HG03565 (cell line): Measurements from ENCODE around the gene SMARCE1.

Source experiments
- ATAC-seq: cut with Tn5 transposase; IDR thresholded peaks from one replicate; pipeline ENCODE4 v1.9.1; 2021; ENCODE audit warnings: mild to moderate bottlenecking, moderate library complexity; ENCODE audit not compliant: unreplicated experiment

Gene SMARCE1

DNA sequence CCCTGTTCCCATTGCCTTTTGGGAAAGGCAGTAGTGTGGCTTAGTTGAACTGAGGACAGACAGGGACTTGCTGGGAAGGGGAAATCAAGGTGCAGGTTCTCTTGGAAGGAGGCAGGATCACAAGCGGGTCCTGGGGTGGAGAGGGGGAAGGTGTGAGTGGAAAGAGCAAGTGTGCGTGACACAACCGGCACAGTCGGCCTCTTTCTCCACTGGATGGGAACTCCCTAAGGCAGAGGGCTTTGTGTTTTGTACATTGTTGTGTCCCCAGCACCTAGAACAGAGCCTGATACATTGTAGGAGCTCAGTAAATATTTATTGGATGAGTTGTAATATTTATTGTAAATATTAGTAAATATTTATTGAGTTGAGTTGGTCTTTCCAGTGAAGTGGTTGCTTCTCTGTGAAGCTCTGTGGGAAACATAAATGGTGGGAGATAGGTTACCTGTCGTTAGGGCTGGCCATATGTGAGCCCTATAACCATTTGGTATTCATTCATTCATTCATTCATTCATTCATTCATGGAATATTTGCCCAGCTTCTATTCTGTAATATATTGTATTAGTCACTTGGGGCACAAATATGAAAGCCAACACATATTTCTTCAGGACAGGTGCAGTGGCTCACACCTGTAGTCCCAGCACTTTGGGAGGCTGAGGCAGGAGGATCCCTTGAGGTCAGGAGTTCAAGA, 34.0 kb downstream of the SMARCE1 start:
- ATAC-seq, result no peak

DNA sequence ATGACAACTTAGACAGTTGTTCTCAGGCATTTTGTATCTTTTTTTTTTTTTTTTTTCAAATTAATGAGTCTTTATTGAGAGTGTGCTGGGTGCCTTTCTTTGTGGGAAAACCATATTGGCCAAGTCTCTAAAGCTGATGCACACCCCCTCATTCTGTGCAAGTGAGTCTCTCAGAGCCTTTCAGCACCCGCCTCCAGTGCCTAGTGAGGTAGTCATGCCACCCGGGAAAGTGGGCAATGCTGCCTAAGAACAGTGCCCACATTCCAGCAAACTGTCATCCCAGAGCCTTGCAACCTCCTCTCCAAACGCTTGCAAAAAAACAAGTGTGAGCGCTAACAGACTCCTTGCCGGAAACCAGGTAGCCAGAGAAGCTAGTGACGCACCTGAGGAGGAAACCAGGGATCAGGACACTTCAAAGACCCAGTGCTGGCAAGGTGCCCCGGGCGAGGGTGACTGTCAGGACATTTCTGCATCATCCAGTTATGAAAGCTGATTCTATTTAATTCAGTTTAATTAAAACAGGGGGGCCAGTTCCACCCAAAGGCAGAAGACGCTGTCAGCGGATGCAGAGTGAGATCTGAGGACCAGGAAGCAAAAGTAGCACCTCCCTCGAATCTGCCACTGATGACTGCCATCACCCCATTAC, 34.9 kb downstream of the SMARCE1 start:
- ATAC-seq, result no peak

DNA sequence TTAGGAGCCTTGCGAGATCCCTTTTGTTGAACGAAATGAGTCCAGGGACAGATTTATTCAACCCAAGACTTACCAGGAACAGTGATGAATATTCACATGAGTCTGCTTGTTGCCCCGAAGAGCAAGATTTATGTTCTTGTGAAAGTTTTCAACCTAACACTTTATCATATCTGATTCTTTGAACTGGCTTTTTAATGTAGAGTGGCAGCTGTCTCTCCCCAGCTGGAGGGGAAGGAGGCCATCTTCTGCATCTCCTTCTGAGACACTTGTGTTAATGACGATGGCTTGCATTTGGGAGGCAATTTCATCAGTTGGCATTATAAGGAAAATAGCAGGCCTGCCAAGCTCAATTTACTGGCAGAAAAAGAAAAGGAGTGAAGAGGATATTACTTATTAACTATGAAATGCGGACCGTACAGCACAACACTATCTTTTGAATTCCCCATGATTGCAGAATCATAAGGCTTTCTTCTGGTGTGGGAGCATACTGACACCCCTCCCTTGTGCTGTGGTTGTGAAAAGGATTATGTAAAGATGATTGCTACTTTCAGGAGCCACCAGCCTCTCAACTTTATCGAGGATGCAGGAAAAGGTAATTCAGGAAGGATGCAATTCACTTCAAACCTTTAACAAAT, 35.7 kb downstream of the SMARCE1 start:
- no peak for ATAC-seq

DNA sequence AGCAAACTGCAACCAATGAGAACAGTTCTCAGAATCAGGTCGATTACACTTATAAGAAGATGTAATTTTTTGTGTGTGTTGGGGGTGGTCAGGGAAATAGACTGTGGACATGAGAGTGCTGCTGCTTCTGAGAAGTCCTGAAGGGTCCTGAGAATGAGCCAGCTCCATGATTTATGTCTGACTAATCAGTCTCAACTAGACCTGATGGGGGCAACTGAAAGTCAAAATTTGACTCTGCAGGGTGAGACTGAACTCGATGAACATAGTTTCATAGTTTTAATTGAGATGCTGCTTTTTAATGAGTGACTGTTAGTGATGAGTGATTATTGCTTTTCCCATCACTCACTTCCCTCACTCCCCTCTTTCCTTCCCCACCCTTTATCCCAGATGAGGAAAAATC, 37.3 kb downstream of the SMARCE1 start:
- no peak for ATAC-seq

DNA sequence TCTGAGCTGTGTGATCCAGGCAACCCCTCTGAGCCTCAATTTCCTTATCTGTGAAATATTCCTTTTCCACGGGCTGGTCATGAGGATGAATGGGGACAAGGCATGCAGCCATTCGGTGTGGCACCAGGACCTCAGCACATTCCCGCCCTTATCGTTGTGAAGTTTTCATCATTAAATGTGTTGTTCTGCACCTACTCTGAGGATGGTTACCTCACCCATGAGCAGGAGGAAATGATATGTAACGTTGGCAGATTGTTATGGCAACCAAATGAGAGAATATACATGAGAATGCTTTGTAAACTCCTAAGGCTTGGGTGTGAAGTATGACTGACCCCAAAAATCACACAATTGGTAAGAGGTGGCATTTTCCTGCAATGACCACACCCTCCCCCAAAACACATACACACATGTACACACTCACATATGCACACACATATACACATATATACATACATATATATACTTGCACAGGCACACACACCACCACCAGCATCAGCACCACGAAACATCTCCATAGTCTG, 39.5 kb downstream of the SMARCE1 start:
- ATAC-seq, result no peak

DNA sequence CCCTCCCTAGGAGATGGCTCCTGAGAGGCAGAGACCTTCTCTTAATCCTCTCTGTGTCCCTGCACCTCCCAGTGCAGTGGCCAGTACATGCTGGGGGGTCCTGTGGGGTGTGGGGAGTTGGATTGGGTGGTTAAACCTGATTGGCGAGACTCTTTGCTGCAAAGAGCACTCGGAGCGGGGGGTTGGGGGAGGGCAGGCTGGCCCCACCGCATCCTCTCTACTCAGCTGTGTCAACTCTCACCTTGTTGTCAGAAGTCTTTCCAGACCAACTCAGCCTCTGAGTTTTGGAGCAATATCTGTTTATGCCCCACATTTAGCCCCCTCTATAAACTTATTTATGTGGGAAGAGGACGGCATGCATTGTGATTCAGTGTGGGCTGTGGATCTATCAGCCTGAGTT, 40.0 kb downstream of the SMARCE1 start:
- no peak for ATAC-seq

DNA sequence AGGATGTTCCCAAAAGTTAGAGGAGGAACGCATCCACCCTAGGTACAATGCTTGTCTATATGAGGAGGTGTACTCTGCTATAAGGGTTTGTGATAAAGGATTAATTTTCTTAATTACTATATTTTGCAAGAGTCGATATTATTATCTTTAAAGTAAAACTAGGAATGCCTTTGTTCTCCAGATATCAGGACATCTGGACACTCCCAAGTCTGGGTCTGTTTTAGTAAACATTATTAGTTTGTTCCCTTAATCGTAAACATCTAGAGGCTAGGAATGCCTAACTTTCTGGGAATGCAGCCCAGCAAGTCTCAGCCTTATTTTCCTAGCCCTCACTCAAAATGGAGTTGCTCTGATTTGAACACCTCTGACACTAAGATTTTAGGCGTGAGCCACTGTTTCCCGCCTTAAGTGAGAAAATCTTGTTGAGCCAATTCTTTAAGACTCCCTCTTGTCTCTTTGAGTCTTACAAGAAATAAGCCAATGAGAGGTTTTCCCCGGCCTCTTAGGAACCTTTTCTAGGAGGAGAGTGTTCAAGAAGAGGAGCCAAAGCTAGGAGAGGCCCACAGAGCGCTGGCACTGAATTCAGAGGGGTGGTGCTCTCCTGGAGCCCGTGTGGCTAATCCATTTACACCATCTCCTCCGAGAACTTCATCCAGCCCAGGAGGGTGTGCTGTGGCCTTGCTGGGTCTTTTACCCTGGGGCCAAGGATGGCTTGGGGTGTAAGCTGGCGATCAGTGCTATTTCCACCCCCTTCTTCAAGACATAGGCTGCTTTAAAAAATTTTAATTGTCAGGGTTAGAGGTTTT, 40.9 kb downstream of the SMARCE1 start:
- no peak for ATAC-seq

DNA sequence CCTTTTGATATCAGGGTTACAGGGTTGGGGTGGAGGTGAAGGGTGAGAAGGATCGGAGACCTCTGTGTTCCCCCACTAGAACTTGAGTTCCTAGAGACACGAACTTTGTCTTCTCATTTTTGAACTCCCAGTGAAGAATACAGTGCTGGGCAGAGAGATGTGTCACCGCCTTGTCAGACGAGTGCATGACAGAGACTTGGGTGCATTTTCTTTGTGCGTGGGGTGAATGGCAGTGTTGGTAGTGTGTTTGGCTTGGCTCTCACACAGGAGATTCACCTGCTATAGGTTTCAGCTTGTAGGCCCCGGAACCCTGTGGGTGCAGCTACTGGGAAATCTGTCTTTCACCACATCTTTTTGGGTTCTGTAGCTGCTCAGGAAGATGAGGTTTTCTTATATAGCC, 42.3 kb downstream of the SMARCE1 start:
- ATAC-seq, result no peak

DNA sequence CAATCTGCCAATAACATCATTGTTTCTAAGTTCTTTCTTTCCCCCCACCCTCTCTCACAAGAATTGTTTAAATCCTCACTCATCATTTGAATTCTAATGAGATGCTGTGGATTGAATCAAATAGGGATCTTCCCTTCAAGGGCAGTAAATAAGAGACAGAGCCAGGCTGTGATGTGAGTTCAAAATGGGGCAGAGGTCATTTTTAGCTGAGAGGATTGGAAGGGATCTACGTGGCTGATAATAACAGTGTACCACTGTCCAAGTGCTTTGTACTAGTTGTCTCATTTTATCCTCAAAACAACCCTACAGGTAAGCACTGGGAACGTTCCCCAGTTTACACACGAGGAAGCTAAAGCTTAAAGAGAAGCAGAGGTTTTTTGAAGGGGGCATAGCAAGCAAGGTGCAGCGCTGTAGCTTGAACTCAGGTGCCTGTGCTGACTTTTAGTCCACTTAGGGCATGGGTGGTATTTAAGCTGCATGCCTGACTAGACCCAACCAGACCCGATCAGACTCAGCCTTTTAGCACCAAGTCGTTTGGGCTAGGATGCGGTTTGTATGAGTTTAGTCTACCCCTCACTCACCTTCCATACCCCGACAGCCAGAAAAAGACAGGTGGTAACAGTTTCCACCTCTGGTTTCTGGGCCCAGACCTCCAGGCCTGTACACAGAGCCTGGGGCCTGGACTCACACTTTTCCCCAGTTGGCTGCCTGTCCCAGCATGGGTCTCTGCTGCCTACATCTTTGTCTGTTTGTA, 43.1 kb downstream of the SMARCE1 start:
- no peak for ATAC-seq

DNA sequence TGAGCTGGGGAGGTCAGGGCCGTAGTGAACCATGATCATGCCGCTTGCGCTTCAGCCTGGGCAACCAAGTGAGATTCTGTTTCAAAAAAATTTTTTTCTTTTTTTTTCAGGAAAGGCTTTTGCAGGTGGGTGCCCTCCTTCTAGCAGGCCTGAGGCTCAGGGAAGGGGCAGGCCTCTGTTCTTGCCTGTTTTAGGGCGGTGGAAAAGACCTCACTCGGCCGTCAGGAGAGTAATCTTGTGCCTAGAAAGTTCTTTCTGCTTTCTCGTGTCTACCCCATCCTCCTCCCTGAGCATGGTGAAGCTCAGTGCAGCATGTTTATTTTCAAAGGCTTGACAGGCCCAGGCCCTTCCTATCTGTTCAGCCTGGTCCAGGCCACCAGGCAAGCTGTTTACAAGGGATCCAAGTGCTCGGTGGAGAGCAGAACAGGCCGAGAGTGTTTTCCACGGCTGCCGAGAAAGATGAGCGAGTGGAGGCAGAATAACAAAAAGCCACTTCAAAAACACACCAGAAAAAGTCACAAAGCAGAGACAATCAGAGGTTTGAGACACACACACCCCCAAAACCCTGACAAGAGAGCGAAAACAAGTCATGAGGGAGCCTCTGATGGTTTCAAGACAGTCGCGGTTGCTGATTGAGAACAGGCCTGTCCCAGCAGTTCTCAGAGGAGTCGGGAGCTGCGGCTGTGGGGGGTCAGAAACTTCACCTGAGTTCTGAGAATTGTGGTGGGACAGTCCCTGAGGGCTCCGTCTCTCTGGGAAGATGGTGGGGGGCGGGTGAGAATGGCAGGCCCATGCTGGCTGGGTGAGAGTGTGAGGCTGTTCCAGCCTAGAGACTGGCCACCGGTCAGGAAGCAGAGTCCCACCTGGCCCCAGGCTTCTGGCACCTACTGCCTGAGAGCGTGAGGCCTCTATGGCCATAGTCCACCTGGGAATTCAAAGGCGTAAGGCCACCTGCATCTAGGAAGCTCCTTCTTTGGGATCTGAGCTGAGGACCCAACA, 44.9 kb downstream of the SMARCE1 start:
- ATAC-seq, result no peak

DNA sequence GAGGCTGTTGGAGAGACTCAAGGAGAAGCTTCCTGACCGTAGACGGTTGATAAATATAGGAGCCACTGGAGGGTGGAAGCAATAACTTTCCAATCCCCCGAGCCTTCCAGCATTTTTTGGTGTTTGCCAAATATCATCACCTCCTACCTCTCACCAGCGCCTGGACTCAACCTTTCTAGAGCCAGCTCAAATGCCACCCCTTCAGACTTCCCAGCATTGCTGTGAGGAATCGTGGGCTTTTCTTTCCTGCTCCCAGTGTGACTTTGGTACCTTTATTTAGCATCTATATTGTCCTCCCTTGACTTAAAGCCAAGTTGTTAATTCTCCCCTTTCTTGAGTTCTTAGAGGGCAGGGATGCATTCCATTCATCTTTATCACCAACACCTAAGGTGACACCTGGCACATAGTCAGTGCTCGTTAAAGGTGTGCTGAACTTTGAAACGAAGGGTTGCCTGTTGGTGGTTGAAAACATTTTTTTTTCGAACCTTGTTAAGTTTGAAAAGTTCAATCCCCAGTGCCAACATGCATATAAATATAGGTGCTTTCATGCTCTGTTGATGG, 47.1 kb downstream of the SMARCE1 start:
- ATAC-seq, result no peak

DNA sequence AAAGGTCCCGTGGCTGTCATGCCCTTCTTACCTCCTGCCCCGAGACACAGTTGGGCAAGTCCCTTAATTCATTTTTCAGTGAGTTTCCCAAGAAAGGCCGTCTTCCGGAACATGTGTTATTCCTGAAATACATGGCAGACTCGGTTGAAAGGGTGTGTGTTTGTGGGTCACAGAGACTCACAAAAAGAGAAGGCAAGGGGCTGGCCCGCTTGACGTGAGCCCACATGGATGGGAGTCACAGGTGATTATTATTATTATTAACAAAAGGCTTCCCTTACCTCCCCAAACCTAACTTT, 48.2 kb downstream of the SMARCE1 start:
- no peak for ATAC-seq

DNA sequence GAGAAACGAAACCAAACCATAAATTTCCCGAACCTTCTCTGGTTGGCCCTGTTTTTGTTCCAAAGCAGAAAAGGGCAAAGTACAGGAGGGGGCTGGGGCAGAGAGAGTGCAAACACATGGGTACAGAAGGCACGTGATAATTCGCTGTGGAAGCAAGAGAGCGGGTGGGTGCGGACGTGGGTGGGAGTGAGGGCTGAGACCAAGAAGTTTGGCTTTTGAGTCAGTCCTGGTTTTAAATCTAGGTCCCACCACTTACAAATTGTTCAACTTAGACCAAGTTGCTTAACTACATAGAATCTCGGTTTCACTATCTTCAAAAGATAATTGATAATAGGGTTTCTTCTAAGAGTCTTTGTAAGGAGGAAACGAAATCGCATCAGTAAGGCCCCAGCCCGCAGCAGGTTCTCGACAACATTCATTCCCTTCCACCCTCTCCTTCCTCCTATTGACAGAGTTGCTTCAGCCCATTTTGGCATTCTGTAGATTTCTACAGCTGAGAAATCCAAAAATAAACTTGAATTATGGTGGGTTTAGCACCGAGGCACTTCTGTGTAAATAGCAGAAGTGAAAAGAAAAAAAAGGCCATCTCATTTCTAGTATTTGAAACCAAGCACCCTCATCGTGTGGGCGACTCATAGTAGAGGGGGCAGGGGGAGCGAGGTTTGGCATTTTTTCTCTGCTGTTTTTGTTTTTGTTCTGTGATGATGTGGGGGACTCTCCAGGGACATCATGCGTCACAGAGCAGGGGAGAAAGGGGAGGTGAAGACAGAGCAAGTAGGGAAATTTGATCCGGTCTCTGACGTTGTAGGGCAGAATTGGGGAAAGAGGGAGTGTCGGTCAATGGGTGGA, 48.8 kb downstream of the SMARCE1 start:
- ATAC-seq, result peak; percentile 54

DNA sequence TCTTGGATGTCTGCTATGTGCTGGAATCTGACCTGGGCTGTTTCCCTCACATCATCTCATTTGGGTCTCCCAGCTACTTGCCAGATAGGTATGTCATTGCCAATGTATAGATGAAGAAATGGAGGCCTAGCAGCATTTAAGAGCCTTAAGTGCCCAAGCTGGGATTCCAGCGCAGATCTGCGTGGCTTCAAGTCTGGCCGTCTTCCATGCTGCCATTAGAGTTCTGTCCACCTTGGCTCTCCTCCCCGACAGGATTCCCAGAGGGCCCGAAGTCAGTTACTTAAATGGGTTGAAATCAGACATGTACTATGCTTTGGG, 49.4 kb downstream of the SMARCE1 start:
- ATAC-seq, result no peak

DNA sequence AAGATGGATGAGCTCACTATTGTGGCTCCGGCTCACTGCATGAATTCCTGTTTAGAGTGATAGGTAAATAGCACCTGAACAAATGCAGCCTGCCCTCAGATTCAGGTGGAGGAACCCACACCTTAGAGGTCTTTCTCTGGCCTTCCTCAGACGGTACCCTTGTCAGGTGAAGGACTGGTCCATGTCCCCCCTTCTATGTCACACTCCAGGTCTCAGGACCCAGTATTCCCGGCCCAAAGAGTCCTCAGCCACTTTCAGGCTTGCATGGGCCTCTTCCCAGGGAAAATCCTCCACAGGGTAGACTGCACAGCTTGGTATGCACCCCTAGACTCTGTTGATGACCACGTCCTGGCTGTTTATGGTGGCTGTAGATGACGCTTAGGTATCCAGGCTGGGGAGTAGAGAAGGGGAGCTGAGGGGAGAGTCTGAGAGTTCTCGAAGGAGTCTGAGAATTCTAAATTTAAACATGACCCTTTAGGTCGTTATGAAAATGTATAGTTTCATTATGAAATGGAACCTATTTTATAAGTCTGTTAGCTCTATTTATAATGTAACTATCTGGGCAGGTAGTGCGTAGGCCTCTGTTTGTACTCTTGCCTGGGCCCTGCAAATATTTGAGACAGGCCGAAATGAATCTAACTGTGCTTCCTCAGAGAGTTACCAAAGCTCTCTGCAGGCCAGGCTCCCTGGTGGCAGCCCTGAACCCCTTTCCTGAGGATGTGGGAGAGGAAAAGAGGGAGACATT, 49.9 kb downstream of the SMARCE1 start:
- no peak for ATAC-seq

DNA sequence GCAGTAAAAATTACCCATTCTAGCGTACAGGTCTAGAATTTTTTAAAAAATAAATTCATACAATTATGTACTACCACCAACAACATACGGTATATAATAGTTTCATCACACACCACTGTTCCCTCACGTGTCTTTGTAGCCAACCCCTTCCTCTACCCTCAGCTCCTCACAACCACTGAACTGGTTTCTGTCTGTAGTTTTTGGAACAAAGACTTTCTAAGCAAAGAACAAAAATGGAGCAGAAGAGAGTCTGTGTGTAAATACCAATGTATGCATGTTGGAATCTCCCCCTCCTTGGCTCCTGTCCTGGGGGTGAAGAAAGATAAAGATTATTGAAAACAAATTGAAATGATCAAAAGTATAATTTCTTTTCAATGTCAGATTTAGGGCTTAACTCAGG, 50.5 kb downstream of the SMARCE1 start:
- ATAC-seq, result no peak

DNA sequence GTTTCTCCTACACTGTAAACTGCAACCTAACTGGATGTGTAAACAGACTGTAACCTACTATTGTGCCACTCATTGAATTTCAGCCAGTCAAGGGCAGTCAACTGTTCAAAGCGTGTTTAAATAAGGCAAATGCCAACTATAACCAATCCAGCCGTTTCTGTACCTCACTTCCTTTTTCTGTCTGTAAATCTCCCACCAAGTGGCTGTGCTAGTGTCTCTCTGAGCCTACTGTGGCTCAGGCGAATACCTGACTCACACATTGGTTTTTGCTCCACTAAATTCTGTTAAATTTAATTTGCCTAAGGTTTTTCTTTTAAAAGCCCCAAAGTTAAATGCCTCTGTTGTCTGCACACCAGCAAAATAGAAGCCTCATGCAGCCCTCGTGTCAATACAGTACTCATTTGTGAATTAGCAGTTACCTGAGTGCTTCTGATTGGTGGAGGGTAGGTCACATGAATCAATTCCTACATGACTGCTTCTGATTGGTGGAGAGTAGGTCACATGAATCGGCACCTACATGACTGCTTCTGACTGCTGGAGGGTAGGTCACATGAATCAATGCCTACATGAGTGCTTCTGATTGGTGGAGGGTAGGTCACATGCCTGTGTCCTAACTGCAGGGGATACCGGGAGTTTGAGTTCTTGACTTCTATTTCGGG, 51.2 kb downstream of the SMARCE1 start:
- ATAC-seq, result no peak
